Hepatic stellate cell (primary cell): Measurements from ENCODE around the gene GAMT.

Experiments
- DNase-seq: peaks from one replicate; pipeline ENCODE4 v3.0.0; 2011; ENCODE audit warnings: low spot score

The GAMT gene

GRCh38 chr19:1418496-1418775 lies 17.1 kb upstream of the GAMT start:
- DNase-seq: no peak

- DNase-seq: no peak
Observed at GRCh38 chr19:1417681-1418495, 16.5 kb upstream of the GAMT start.

- no peak for DNase-seq
Observed at GRCh38 chr19:1417145-1417544, 15.8 kb upstream of the GAMT start.

- peak; percentile 40 for DNase-seq
Observed at GRCh38 chr19:1416014-1416841, 14.9 kb upstream of the GAMT start.

- DNase-seq: no peak
Observed at GRCh38 chr19:1412995-1413800, 11.9 kb upstream of the GAMT start.

- DNase-seq: no peak
Observed at GRCh38 chr19:1412323-1412923, 11.1 kb upstream of the GAMT start.

- DNase-seq: peak; percentile 59
Observed at GRCh38 chr19:1411255-1412191, 10.2 kb upstream of the GAMT start.

- DNase-seq: no peak
Observed at GRCh38 chr19:1410789-1411188, 9.4 kb upstream of the GAMT start.

- DNase-seq: no peak
Observed at GRCh38 chr19:1410136-1410786, 8.9 kb upstream of the GAMT start.

- DNase-seq: no peak
Observed at GRCh38 chr19:1409204-1410005, 8.1 kb upstream of the GAMT start.

GRCh38 chr19:1408300-1409203 lies 7.2 kb upstream of the GAMT start:
- DNase-seq: peak; percentile 63

- no peak for DNase-seq
Observed at GRCh38 chr19:1407528-1408299, 6.4 kb upstream of the GAMT start, which contains the start of gene DAZAP1. TSS of gene DAZAP1 (plus strand) at chr19:1407586. CDS start at chr19:1407774, 188 bp downstream.

GRCh38 chr19:1406774-1407527 lies 5.6 kb upstream of the GAMT start:
- DNase-seq: peak; percentile 98

GRCh38 chr19:1402411-1403070 lies 1.2 kb upstream of the GAMT start:
- no peak for DNase-seq

- no peak for DNase-seq
Observed at GRCh38 chr19:1401889-1402217, 511 bp upstream of the GAMT start.

GRCh38 chr19:1400281-1401137 lies 833 bp downstream of the GAMT start:
- DNase-seq: peak; percentile 77
